Measurements from ENCODE around the gene ONECUT3. TPM values are rescaled to one million over a fixed set of nuclear protein-coding genes. Genes with fewer than 3 reads are reported as not detected.

ONECUT3 gene
- total and polyA plus RNA-seq, 8 donors = 0.13 TPM; not detected in 7

- H3K4me1 ChIP-seq = peaks cover 0 to 11% (median 0%) of the 10 kb centered on the region in 3 donors
- H3K4me3 ChIP-seq = no peak overlapping the region
- H3K36me3 ChIP-seq = peaks cover 0 to 12% (median 0%) of the 10 kb centered on the region in 3 donors
- no peaks in the 10 kb centered on the region for H3K27me3 ChIP-seq
- no peak for TF ChIP-seq CTCF (IDR thresholded peaks at IDR 0.05)
- no peak for ATAC-seq
- no peak for DNase-seq
- intact Hi-C loops (cut with DNase I) = no loop called here
- 80 to 88% methylated on average over 11 of the region's 11 CpGs for WGBS, 2 donors
- H3K9me3 ChIP-seq = no peaks in the 10 kb centered on the region
- FAIRE-seq = no peak
- H3K27ac ChIP-seq = no peak overlapping the region
Measured at GRCh38 chr19:1829958-1830357, 76.7 kb downstream of the ONECUT3 start.

GRCh38 chr19:1830568-1830967, 77.3 kb downstream of the ONECUT3 start:
- no peak for FAIRE-seq
- intact Hi-C loops (cut with DNase I) = no loop called here
- no peak for TF ChIP-seq CTCF (IDR thresholded peaks at IDR 0.05)
- WGBS, 2 donors = 89 to 91% methylated on average over 15 of the region's 15 CpGs
- no peak for ATAC-seq
- no peak overlapping the region for H3K4me3 ChIP-seq
- H3K4me1 ChIP-seq = peaks cover 0 to 11% (median 0%) of the 10 kb centered on the region in 3 donors
- H3K9me3 ChIP-seq = no peaks in the 10 kb centered on the region
- DNase-seq = no peak
- H3K36me3 ChIP-seq = peaks cover 0 to 12% (median 0%) of the 10 kb centered on the region in 3 donors
- no peak overlapping the region for H3K27ac ChIP-seq
- no peaks in the 10 kb centered on the region for H3K27me3 ChIP-seq

Small RNAs within 50 kb of the gene (microRNA-seq; reads per million reads assigned to microRNA genes)
- gene MIR1909 = 0 to 0.29 reads per million in 2 donors

Other genes with a start within 250 kb of the ONECUT3 start
- gene ADAMTSL5, start 240.5 kb upstream of the ONECUT3 start, total RNA-seq = 1 to 10 TPM in 2 of 6 donors, under 1 TPM in 4; 0.23 to 4.0 (median 0.72) TPM
- gene ADAMTSL5, start 240.5 kb upstream of the ONECUT3 start, polyA plus RNA-seq = under 1 TPM; 0.52 to 0.53 TPM
- not detected for gene PLK5, start 229.4 kb upstream of the ONECUT3 start, total RNA-seq
- under 1 TPM; 0.11 to 0.23 TPM for gene PLK5, start 229.4 kb upstream of the ONECUT3 start, polyA plus RNA-seq
- gene MEX3D, start 185.2 kb upstream of the ONECUT3 start, total RNA-seq = 10 to 100 TPM in 4 of 6 donors, 1 to 10 TPM in 2; 8.1 to 21.2 (median 10.3) TPM
- 1 to 10 TPM; 2.6 to 4.3 TPM for gene MEX3D, start 185.2 kb upstream of the ONECUT3 start, polyA plus RNA-seq
- 10 to 100 TPM; 17.4 to 38.2 (median 26.4) TPM for gene MBD3, start 160.6 kb upstream of the ONECUT3 start, total RNA-seq
- 100 to 1,000 TPM in 1 of 2 donors, 10 to 100 TPM in 1; 77.9 to 113 TPM for gene MBD3, start 160.6 kb upstream of the ONECUT3 start, polyA plus RNA-seq
- 10 to 100 TPM; 40.5 to 89.4 (median 75.5) TPM for gene UQCR11, start 148.0 kb upstream of the ONECUT3 start, total RNA-seq
- 10 to 100 TPM; 49.3 to 72.3 TPM for gene UQCR11, start 148.0 kb upstream of the ONECUT3 start, polyA plus RNA-seq
- 10 to 100 TPM; 19.8 to 41.9 (median 24.8) TPM for gene TCF3, start 100.9 kb upstream of the ONECUT3 start, total RNA-seq
- 10 to 100 TPM; 32.3 to 32.4 TPM for gene TCF3, start 100.9 kb upstream of the ONECUT3 start, polyA plus RNA-seq
- gene ATP8B3, start 58.8 kb downstream of the ONECUT3 start, total RNA-seq = 1 to 10 TPM in 1 of 6 donors, under 1 TPM in 5; 0.32 to 1.1 (median 0.52) TPM
- gene ATP8B3, start 58.8 kb downstream of the ONECUT3 start, polyA plus RNA-seq = under 1 TPM; 0.56 to 0.95 TPM
- 10 to 100 TPM; 10.5 to 16.6 (median 15.1) TPM for gene REXO1, start 95.0 kb downstream of the ONECUT3 start, total RNA-seq
- gene REXO1, start 95.0 kb downstream of the ONECUT3 start, polyA plus RNA-seq = 10 to 100 TPM; 29.5 to 42.2 TPM
- gene KLF16, start 110.1 kb downstream of the ONECUT3 start, total RNA-seq = 10 to 100 TPM in 1 of 6 donors, 1 to 10 TPM in 5; 4.3 to 10.4 (median 7.9) TPM
- gene KLF16, start 110.1 kb downstream of the ONECUT3 start, polyA plus RNA-seq = 1 to 10 TPM; 5.1 to 8.2 TPM
- 10 to 100 TPM; 21.1 to 30.8 (median 24.4) TPM for gene ABHD17A, start 132.0 kb downstream of the ONECUT3 start, total RNA-seq
- 10 to 100 TPM; 62.4 to 71.0 TPM for gene ABHD17A, start 132.0 kb downstream of the ONECUT3 start, polyA plus RNA-seq
- gene ADAT3, start 151.9 kb downstream of the ONECUT3 start, total RNA-seq = 1 to 10 TPM; 2.0 to 6.5 (median 4.5) TPM
- gene ADAT3, start 151.9 kb downstream of the ONECUT3 start, polyA plus RNA-seq = 10 to 100 TPM in 1 of 2 donors, 1 to 10 TPM in 1; 5.2 to 10.1 TPM
- gene SCAMP4, start 151.9 kb downstream of the ONECUT3 start, total RNA-seq = 10 to 100 TPM; 23.0 to 52.2 (median 30.7) TPM
- 10 to 100 TPM; 40.8 to 49.3 TPM for gene SCAMP4, start 151.9 kb downstream of the ONECUT3 start, polyA plus RNA-seq
- gene CSNK1G2, start 187.7 kb downstream of the ONECUT3 start, total RNA-seq = 10 to 100 TPM; 20.7 to 33.0 (median 26.0) TPM
- gene CSNK1G2, start 187.7 kb downstream of the ONECUT3 start, polyA plus RNA-seq = 10 to 100 TPM; 68.0 to 69.4 TPM

Measured in pancreas (tissue), 10 donors.